ENCODE measurements around the gene BLOC1S5. TPM values are rescaled to one million over a fixed set of nuclear protein-coding genes. Genes with fewer than 3 reads are reported as not detected.
A peak's percentile ranks its signal among the peaks of the same experiment; 100 is the strongest.

BLOC1S5 gene
- 6.3 and 10.4 TPM in 2 replicates for total RNA-seq (2012; rRNA removed)

- Histone ChIP-seq H3K4me1 (ENCODE audit: control insufficient read depth, insufficient read depth, low read length) (peaks cover 6% of the 10 kb centered on the region), H3K36me3 (ENCODE audit: insufficient read depth, low read length) (peaks cover 6% of the 10 kb centered on the region), H3K4me3 (ENCODE audit: low read length) (peak within 1 kb of the TSS; percentile 91), H3K27me3 (ENCODE audit: control insufficient read depth, insufficient read depth, low read length) (no peaks in the 10 kb centered on the region), H3K4me2 (ENCODE audit: low read length) (peak within 1 kb of the TSS; percentile 85), H3K9me3 (replicated peaks; ENCODE audit: low read length) (no peaks in the 10 kb centered on the region), H3K9ac (ENCODE audit: low read depth, low read length) (peak within 1 kb of the TSS; percentile 93)
Measured at GRCh38 chr6:8063761-8064637, at the start of gene BLOC1S5. BLOC1S5 (minus strand) TSS chr6:8064389; CDS start chr6:8064376, 13 bp downstream.

GRCh38 chr6:8113131-8113654, 49.0 kb upstream of the BLOC1S5 start:
- H3K27me3 ChIP-seq (ENCODE audit: control insufficient read depth, insufficient read depth, low read length) = no peaks in the 10 kb centered on the region
- peaks cover 16% of the 10 kb centered on the region for H3K4me1 ChIP-seq (ENCODE audit: control insufficient read depth, insufficient read depth, low read length)
- no peaks in the 10 kb centered on the region for H3K9me3 ChIP-seq (replicated peaks; ENCODE audit: low read length)
- H3K4me3 ChIP-seq (ENCODE audit: low read length) = no peak overlapping the region
- no peaks in the 10 kb centered on the region for H3K36me3 ChIP-seq (ENCODE audit: insufficient read depth, low read length)
- H3K4me2 ChIP-seq (ENCODE audit: low read length) = peak overlapping the region; percentile 31
- H3K9ac ChIP-seq (ENCODE audit: low read depth, low read length) = no peak overlapping the region

- no peaks in the 10 kb centered on the region for H3K9me3 ChIP-seq (replicated peaks; ENCODE audit: low read length)
- peaks cover 28% of the 10 kb centered on the region for H3K4me1 ChIP-seq (ENCODE audit: control insufficient read depth, insufficient read depth, low read length)
- H3K27me3 ChIP-seq (ENCODE audit: control insufficient read depth, insufficient read depth, low read length) = no peaks in the 10 kb centered on the region
- H3K4me3 ChIP-seq (ENCODE audit: low read length) = no peak overlapping the region
- H3K36me3 ChIP-seq (ENCODE audit: insufficient read depth, low read length) = no peaks in the 10 kb centered on the region
- H3K9ac ChIP-seq (ENCODE audit: low read depth, low read length) = no peak overlapping the region
- H3K4me2 ChIP-seq (ENCODE audit: low read length) = no peak overlapping the region
Measured at GRCh38 chr6:8110725-8111124, 46.5 kb upstream of the BLOC1S5 start.

- H3K9me3 ChIP-seq (replicated peaks; ENCODE audit: low read length) = no peaks in the 10 kb centered on the region
- no peak overlapping the region for H3K9ac ChIP-seq (ENCODE audit: low read depth, low read length)
- no peak overlapping the region for H3K4me3 ChIP-seq (ENCODE audit: low read length)
- H3K4me1 ChIP-seq (ENCODE audit: control insufficient read depth, insufficient read depth, low read length) = peaks cover 32% of the 10 kb centered on the region
- H3K4me2 ChIP-seq (ENCODE audit: low read length) = no peak overlapping the region
- H3K27me3 ChIP-seq (ENCODE audit: control insufficient read depth, insufficient read depth, low read length) = no peaks in the 10 kb centered on the region
- H3K36me3 ChIP-seq (ENCODE audit: insufficient read depth, low read length) = no peaks in the 10 kb centered on the region
Measured at GRCh38 chr6:8110117-8110721, 46.0 kb upstream of the BLOC1S5 start.

- no peaks in the 10 kb centered on the region for H3K27me3 ChIP-seq (ENCODE audit: control insufficient read depth, insufficient read depth, low read length)
- H3K4me3 ChIP-seq (ENCODE audit: low read length) = no peak overlapping the region
- H3K36me3 ChIP-seq (ENCODE audit: insufficient read depth, low read length) = no peaks in the 10 kb centered on the region
- H3K4me2 ChIP-seq (ENCODE audit: low read length) = peak overlapping the region; percentile 41
- peaks cover 32% of the 10 kb centered on the region for H3K4me1 ChIP-seq (ENCODE audit: control insufficient read depth, insufficient read depth, low read length)
- H3K9ac ChIP-seq (ENCODE audit: low read depth, low read length) = peak overlapping the region; percentile 10
- H3K9me3 ChIP-seq (replicated peaks; ENCODE audit: low read length) = no peaks in the 10 kb centered on the region
Measured at GRCh38 chr6:8108759-8109539, 44.8 kb upstream of the BLOC1S5 start.

GRCh38 chr6:8108031-8108660, 44.0 kb upstream of the BLOC1S5 start:
- peak overlapping the region; percentile 41 for H3K4me2 ChIP-seq (ENCODE audit: low read length)
- no peaks in the 10 kb centered on the region for H3K27me3 ChIP-seq (ENCODE audit: control insufficient read depth, insufficient read depth, low read length)
- H3K9me3 ChIP-seq (replicated peaks; ENCODE audit: low read length) = no peaks in the 10 kb centered on the region
- H3K9ac ChIP-seq (ENCODE audit: low read depth, low read length) = peak overlapping the region; percentile 50
- H3K36me3 ChIP-seq (ENCODE audit: insufficient read depth, low read length) = no peaks in the 10 kb centered on the region
- H3K4me1 ChIP-seq (ENCODE audit: control insufficient read depth, insufficient read depth, low read length) = peaks cover 32% of the 10 kb centered on the region
- peak overlapping the region; percentile 1 for H3K4me3 ChIP-seq (ENCODE audit: low read length)

- no peaks in the 10 kb centered on the region for H3K27me3 ChIP-seq (ENCODE audit: control insufficient read depth, insufficient read depth, low read length)
- H3K9ac ChIP-seq (ENCODE audit: low read depth, low read length) = no peak overlapping the region
- H3K36me3 ChIP-seq (ENCODE audit: insufficient read depth, low read length) = no peaks in the 10 kb centered on the region
- H3K9me3 ChIP-seq (replicated peaks; ENCODE audit: low read length) = no peaks in the 10 kb centered on the region
- H3K4me1 ChIP-seq (ENCODE audit: control insufficient read depth, insufficient read depth, low read length) = peaks cover 30% of the 10 kb centered on the region
- H3K4me3 ChIP-seq (ENCODE audit: low read length) = no peak overlapping the region
- H3K4me2 ChIP-seq (ENCODE audit: low read length) = no peak overlapping the region
Measured at GRCh38 chr6:8105791-8106190, 41.6 kb upstream of the BLOC1S5 start.

GRCh38 chr6:8103726-8104125, 39.5 kb upstream of the BLOC1S5 start:
- H3K4me2 ChIP-seq (ENCODE audit: low read length) = no peak overlapping the region

GRCh38 chr6:8102122-8102958, 38.2 kb upstream of the BLOC1S5 start, which contains the start of gene EEF1E1:
EEF1E1 (minus strand) TSS chr6:8102548; CDS start chr6:8102521, 27 bp downstream.
- peaks cover 2% of the 10 kb centered on the region for H3K36me3 ChIP-seq (ENCODE audit: insufficient read depth, low read length)
- peak within 1 kb of the TSS; percentile 89 for H3K4me2 ChIP-seq (ENCODE audit: low read length)
- peaks cover 22% of the 10 kb centered on the region for H3K4me1 ChIP-seq (ENCODE audit: control insufficient read depth, insufficient read depth, low read length)
- no peaks in the 10 kb centered on the region for H3K9me3 ChIP-seq (replicated peaks; ENCODE audit: low read length)
- H3K9ac ChIP-seq (ENCODE audit: low read depth, low read length) = peak within 1 kb of the TSS; percentile 85
- peak within 1 kb of the TSS; percentile 86 for H3K4me3 ChIP-seq (ENCODE audit: low read length)
- no peaks in the 10 kb centered on the region for H3K27me3 ChIP-seq (ENCODE audit: control insufficient read depth, insufficient read depth, low read length)

More at GRCh38 chr6:8103726-8104125, 39.5 kb upstream of the BLOC1S5 start:
- Histone ChIP-seq H3K27me3 (ENCODE audit: control insufficient read depth, insufficient read depth, low read length) (no peaks in the 10 kb centered on the region), H3K36me3 (ENCODE audit: insufficient read depth, low read length) (no peaks in the 10 kb centered on the region), H3K4me1 (ENCODE audit: control insufficient read depth, insufficient read depth, low read length) (peaks cover 34% of the 10 kb centered on the region), H3K9me3 (replicated peaks; ENCODE audit: low read length) (no peaks in the 10 kb centered on the region), H3K4me3 (ENCODE audit: low read length) (no peak overlapping the region), H3K9ac (ENCODE audit: low read depth, low read length) (no peak overlapping the region)

- Histone ChIP-seq H3K9ac (ENCODE audit: low read depth, low read length) (no peak overlapping the region), H3K36me3 (ENCODE audit: insufficient read depth, low read length) (peaks cover 18% of the 10 kb centered on the region), H3K4me1 (ENCODE audit: control insufficient read depth, insufficient read depth, low read length) (peaks cover 15% of the 10 kb centered on the region), H3K9me3 (replicated peaks; ENCODE audit: low read length) (no peaks in the 10 kb centered on the region), H3K4me2 (ENCODE audit: low read length) (peak overlapping the region; percentile 36), H3K4me3 (ENCODE audit: low read length) (no peak overlapping the region), H3K27me3 (ENCODE audit: control insufficient read depth, insufficient read depth, low read length) (no peaks in the 10 kb centered on the region)
Measured at GRCh38 chr6:8100159-8100854, 36.1 kb upstream of the BLOC1S5 start.

Measured in skeletal muscle satellite cell (primary cell).